ENCODE measurements around the gene IGFBP3.
A peak's percentile ranks its signal among the peaks of the same experiment; 100 is the strongest.

The IGFBP3 gene

DNA sequence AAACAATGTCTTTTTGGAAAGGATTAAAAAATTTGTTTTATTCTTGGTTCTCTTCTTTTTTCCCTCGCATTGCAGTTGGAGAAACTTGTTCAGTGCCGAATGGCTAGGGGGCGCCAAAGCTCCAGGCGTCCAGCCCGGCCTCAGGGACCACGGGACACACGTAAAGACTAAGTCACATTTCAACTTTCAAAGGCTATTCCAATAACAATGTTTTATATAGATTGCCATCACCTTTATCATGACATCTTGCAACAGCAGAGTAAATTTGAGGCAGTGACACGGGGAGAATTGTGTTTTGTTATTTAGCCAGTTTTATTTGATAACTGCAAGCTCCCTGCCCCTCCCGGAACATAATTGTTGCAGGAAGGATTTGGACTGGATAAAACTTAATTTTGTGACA lies 2.2 kb upstream of the IGFBP3 start:
- DNase-seq (ENCODE audit: low spot score), result peak; percentile 68
- TF ChIP-seq, protein P1, sequence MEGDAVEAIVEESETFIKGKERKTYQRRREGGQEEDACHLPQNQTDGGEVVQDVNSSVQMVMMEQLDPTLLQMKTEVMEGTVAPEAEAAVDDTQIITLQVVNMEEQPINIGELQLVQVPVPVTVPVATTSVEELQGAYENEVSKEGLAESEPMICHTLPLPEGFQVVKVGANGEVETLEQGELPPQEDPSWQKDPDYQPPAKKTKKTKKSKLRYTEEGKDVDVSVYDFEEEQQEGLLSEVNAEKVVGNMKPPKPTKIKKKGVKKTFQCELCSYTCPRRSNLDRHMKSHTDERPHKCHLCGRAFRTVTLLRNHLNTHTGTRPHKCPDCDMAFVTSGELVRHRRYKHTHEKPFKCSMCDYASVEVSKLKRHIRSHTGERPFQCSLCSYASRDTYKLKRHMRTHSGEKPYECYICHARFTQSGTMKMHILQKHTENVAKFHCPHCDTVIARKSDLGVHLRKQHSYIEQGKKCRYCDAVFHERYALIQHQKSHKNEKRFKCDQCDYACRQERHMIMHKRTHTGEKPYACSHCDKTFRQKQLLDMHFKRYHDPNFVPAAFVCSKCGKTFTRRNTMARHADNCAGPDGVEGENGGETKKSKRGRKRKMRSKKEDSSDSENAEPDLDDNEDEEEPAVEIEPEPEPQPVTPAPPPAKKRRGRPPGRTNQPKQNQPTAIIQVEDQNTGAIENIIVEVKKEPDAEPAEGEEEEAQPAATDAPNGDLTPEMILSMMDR (IDR thresholded peaks at IDR 0.05; ENCODE audit: extremely low read depth, missing control alignments), result peak; percentile 87

DNA sequence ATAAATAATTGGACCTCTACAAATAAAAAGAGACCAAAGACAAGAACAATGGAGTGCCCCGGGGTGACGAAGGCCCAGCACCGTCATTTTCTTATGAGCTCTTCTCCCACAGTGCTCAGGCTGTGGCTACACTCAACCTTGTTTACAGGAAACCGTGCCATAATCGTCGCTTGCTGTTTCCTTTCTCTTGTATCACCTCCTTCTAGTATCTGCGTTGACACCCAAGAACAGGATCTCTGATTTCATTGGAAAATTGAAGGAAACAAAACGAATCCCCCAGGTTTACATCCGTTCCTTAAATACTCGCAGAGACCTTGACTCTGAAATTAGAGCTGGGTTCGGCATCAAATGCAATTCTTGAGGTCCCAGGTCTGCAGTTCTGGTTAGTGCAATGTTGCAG lies 1.7 kb upstream of the IGFBP3 start:
- no peak for DNase-seq (ENCODE audit: low spot score)
- TF ChIP-seq, protein P1 (IDR thresholded peaks at IDR 0.05; ENCODE audit: extremely low read depth, missing control alignments), result no peak

DNA sequence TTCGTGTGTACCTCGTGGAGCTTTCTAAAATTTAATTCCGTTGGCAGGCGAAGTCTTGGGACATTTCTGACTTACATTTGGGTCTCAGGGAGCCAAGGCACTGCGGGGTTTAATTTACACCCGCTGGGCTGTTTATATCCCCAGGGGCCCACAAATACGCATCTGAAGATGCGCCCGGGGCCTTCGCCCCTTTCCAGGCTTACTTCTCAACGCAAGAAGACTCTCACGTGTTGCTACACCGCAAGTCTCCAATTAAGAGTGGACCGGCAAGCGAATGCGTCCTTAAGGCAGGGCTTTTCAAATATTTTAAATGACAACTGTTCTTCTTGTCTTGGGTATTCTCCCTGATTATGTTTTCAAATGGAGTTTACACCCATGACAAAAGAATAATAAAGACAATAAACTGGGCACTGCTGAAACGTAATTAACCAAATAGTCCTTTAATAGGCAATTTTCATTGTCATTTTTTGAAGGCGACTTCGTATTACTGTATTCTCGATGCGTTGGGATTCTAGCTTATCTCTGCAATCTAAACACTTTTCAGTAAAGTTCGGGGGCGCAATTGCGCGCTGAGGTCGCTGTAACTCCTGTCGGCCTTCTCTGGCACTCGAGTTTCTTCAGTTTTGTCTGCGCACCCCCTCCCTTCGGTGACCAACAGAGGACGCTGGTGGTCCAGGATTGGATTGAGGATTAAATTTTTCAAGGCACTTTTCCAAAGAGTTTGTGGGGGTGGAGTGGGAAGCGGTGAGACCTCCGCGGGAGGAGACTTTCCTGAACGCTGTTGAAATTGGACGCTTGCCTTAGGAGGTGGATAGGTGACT lies 837 bp upstream of the IGFBP3 start:
- DNase-seq (ENCODE audit: low spot score), result no peak
- TF ChIP-seq, protein P1 (IDR thresholded peaks at IDR 0.05; ENCODE audit: extremely low read depth, missing control alignments), result peak; percentile 32

DNA sequence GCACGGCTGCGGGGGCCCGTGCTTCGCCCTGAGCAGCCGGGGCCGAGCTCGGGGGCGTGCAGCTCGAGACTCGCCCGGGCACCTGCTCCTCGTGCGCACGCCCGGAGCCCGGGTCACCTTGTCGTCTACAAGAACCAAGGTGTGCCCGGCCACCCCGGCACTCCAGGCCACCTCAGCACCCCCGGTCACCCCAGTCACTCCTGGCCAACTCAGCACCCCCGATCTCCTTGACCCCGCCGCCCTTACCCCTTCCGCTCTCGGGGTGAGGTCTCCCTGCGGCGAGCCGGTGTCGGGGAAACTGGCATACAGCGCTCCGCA lies 268 bp upstream of the IGFBP3 start:
- TF ChIP-seq, protein P1 (IDR thresholded peaks at IDR 0.05; ENCODE audit: extremely low read depth, missing control alignments), result no peak
- no peak for DNase-seq (ENCODE audit: low spot score)

DNA sequence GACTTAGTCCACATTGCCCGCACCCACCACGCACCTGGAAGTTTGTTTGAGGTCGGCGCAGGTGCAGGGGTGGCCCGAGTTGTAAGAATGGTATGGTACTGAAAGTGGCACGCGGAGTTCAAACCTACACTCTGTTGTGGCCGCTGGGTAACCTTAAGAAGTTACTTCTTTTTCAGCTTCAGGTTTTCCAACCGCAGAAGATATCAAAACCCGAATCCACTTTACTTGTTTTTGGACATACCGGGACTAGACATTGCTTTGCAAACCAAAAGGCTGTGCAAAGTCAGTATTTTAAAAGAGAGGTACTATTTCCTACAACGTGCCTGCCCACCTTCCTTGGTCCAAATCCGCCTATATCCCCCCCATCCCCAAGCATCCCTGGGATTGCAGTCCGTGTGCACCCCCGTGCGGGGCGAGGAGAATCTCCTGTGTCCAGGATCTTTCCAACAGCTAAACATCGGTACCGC lies 1.0 kb downstream of the IGFBP3 start:
- TF ChIP-seq, protein P1 (IDR thresholded peaks at IDR 0.05; ENCODE audit: extremely low read depth, missing control alignments), result no peak

DNA sequence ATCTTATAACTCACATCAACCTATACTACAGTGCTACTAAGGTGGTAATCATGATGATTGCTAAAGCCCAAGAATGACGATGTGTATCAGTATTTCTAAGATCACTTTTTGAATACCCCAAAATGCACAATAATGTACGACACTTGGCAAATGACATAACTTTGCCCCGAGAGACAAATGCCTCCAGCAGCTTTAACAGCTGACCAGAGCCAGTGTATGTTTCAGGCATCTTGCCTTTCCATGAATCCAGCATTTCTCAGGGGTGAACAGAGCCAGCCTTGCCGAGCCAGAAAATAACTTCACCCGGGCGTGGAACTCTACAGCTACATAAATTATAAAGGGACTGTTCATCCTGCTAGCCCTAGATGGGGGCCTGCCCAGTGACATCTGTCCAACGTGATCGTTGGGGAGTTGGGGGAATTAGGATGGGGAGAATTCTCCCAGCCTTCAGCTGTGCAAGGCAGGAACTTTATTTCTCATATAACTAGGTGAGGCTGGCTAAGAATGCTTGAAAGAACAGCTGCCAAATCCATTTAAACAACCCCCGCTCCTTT lies 1.8 kb downstream of the IGFBP3 start:
- DNase-seq (ENCODE audit: low spot score), result no peak
- TF ChIP-seq, protein P1 (IDR thresholded peaks at IDR 0.05; ENCODE audit: extremely low read depth, missing control alignments), result no peak

More for the DNA sequence above, 1.0 kb downstream of the IGFBP3 start:
- DNase-seq (ENCODE audit: low spot score), result no peak

DNA sequence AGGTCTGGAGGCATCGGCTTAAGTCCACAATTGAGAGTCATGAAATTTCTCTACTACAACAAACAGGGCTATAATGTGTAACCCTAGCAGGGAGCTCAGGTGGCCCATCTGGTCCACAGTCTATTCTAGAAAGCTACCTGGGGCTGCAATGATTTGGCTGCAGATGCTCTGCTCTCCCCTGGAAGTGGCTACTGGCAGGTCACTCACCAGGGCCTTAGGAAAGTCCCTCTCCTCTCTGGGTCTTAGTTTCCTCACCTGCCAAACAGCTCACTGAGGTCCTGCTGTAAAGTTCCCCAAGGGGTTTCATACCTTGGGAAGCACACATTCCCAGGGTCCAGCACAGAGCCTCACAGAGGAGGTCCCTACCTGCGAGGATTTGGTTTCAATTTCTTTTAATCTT lies 2.5 kb downstream of the IGFBP3 start:
- TF ChIP-seq, protein P1 (IDR thresholded peaks at IDR 0.05; ENCODE audit: extremely low read depth, missing control alignments), result no peak
- DNase-seq (ENCODE audit: low spot score), result no peak
